Lower leg skin (tissue), 4 donors: ENCODE measurements around the gene MCHR1. TPM values are rescaled to one million over a fixed set of nuclear protein-coding genes. Genes with fewer than 3 reads are reported as not detected.

Experiments used
- DNase-seq, 2 donors: peaks; one replicate each; pipeline ENCODE4 v3.0.0-alpha.2; 2019; ENCODE audit warnings: low spot score in 2 of 2
- H3K4me3 ChIP-seq: fragments of 200-600 bp; sonication (generic); 2 replicates; pipeline ENCODE4 v1.5.1; 2017; ENCODE audit warnings: mild to moderate bottlenecking, low read depth; ENCODE audit not compliant: poor library complexity, severe bottlenecking
- POLR2A ChIP-seq, 2 donors: fragments of 450-650 bp; IDR thresholded peaks; one replicate each; pipeline ENCODE4 v1.6.1; 2016 to 2017; ENCODE audit warnings: antibody characterized with exemption in 2 of 2, mild to moderate bottlenecking in 1 of 2, moderate library complexity in 1 of 2
- WGBS, 2 donors: methylation state at CpG; one replicate each; pipeline ENCODE4 v1.1.5; 2018; 5-methylcytosine and 5-hydroxymethylcytosine counted together
- intact Hi-C: fragments of 100-400 bp; cut with DNase I; formaldehyde crosslinking; loops from one replicate; pipeline ENCODE4 v1.15.0; 2023; ENCODE audit warnings: low total_unique reads
- total RNA-seq, 4 donors: library from RNA; depleted of rRNA; stranded (reverse); fragments of >200 nt; gene quantifications; one replicate each; pipeline ENCODE4 v1.1.0, GENCODE V29; 2016
- TF ChIP-seq, protein P1 (sequence below), 3 donors: fragments of 450-650 bp; IDR thresholded peaks; one replicate each; pipeline ENCODE4 v1.5.1; 2016; ENCODE audit warnings: antibody characterized with exemption in 3 of 3, mild to moderate bottlenecking in 3 of 3, moderate library complexity in 2 of 3

The MCHR1 gene
- total RNA-seq, 4 donors from 2014 or later, result 0.19 to 0.58 (median 0.41) TPM

- DNase-seq, result no peak
- intact Hi-C loops, result no loop called here
- TF ChIP-seq, protein P1, sequence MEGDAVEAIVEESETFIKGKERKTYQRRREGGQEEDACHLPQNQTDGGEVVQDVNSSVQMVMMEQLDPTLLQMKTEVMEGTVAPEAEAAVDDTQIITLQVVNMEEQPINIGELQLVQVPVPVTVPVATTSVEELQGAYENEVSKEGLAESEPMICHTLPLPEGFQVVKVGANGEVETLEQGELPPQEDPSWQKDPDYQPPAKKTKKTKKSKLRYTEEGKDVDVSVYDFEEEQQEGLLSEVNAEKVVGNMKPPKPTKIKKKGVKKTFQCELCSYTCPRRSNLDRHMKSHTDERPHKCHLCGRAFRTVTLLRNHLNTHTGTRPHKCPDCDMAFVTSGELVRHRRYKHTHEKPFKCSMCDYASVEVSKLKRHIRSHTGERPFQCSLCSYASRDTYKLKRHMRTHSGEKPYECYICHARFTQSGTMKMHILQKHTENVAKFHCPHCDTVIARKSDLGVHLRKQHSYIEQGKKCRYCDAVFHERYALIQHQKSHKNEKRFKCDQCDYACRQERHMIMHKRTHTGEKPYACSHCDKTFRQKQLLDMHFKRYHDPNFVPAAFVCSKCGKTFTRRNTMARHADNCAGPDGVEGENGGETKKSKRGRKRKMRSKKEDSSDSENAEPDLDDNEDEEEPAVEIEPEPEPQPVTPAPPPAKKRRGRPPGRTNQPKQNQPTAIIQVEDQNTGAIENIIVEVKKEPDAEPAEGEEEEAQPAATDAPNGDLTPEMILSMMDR (IDR thresholded peaks at IDR 0.05), result no peak
- TF ChIP-seq POLR2A (IDR thresholded peaks at IDR 0.05), result no peak
- 19 to 20% methylated on average over 11 of the region's 11 CpGs for WGBS, 2 donors
- H3K4me3 ChIP-seq, result no peak overlapping the region
Measured at GRCh38 chr22:40720538-40721256, 41.4 kb downstream of the MCHR1 start.

- TF ChIP-seq, protein P1 (IDR thresholded peaks at IDR 0.05), result no peak
- no peak for TF ChIP-seq POLR2A (IDR thresholded peaks at IDR 0.05)
- 4 to 10% methylated on average over 6 of the region's 6 CpGs for WGBS, 2 donors
- intact Hi-C loops, result no loop called here
- DNase-seq, result no peak
- no peak overlapping the region for H3K4me3 ChIP-seq
Measured at GRCh38 chr22:40721266-40721665, 42.0 kb downstream of the MCHR1 start.

DNA sequence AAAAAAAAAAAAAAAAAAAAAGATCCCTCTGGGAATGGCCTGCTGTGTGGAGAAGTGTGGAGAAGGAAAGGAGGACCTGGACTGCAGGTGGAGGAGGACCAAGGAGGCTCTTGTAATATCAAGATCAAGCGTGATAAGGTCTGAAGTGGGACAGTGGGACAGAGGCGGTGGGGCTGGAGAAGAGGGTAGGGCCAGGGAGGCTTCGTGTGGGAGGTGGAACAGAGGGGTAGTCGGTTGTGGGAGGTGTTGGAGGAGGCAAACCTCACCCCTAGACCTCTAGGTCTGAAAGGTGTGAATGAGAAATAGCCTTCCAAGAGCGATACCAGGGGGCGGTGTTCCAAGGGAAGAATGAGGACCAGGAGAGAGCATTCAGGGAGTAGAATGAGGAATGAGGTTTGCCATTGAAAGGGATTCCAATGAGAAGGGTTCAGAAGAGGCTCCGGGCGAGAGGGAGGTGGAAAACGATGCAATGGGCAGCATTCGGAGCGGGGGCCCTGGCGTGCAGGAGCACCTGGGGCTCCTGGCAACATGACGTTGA lies 44.2 kb downstream of the MCHR1 start:
- intact Hi-C loops, result no loop called here
- H3K4me3 ChIP-seq, result no peak overlapping the region
- DNase-seq, result no peak
- 83 to 93% methylated on average over 13 of the region's 13 CpGs for WGBS, 2 donors
- TF ChIP-seq, protein P1 (IDR thresholded peaks at IDR 0.05), result no peak
- no peak for TF ChIP-seq POLR2A (IDR thresholded peaks at IDR 0.05)

GRCh38 chr22:40726514-40726913 lies 47.2 kb downstream of the MCHR1 start:
- 48 to 56% methylated on average over 4 of the region's 4 CpGs for WGBS, 2 donors
- DNase-seq, result no peak
- TF ChIP-seq, protein P1 (IDR thresholded peaks at IDR 0.05), result no peak
- no peak for TF ChIP-seq POLR2A (IDR thresholded peaks at IDR 0.05)
- no peak overlapping the region for H3K4me3 ChIP-seq
- intact Hi-C loops, result no loop called here

GRCh38 chr22:40727070-40727963 lies 48.0 kb downstream of the MCHR1 start:
- WGBS, 2 donors, result 71 to 73% methylated on average over 11 of the region's 11 CpGs
- intact Hi-C loops, result no loop called here
- TF ChIP-seq, protein P1 (IDR thresholded peaks at IDR 0.05), result no peak
- no peak for TF ChIP-seq POLR2A (IDR thresholded peaks at IDR 0.05)
- H3K4me3 ChIP-seq, result no peak overlapping the region
- no peak for DNase-seq
